Measurements from ENCODE around the gene ZNF136.

The ZNF136 gene

DNA sequence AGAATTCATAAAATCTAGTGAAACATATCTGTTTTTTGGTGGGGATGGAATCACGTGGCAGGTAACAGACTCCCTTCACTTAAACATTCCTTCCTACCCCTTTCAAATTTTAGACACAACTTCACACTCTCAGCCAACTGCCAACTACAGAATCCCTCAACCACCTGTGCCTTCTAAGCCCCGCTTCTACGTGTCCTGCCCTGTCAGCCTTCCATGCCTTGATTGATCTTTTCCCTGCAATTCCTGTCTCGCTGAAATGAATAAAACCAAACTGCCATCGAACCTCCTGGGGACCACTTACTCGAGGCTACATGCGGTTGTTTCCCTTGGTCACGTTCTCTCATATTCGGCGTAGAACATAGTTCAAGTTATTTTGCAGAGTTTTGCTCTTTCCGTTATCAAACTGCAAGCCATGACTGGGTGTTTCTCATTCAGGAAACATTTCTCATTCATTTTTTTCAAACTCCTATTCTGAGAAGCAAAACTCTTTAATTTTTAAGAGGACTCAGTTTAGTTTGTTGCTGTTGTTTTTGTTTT is 7.5 kb upstream of the ZNF136 start:
- peaks cover 41% of the 10 kb centered on the region for H3K9me3 ChIP-seq (ENCODE audit: low read length)
- H3K4me1 ChIP-seq (ENCODE audit: insufficient read depth, low read length) = peaks cover 14% of the 10 kb centered on the region
- peaks cover 45% of the 10 kb centered on the region for H3K36me3 ChIP-seq (ENCODE audit: insufficient read depth, low read length)
- peak overlapping the region; percentile 72 for H3K4me3 ChIP-seq (ENCODE audit: low read length)
- H3K27me3 ChIP-seq (ENCODE audit: insufficient read depth, low read length) = no peaks in the 10 kb centered on the region
- no peak overlapping the region for H2AFZ ChIP-seq (ENCODE audit: low read depth, low read length)

- peaks cover 32% of the 10 kb centered on the region for H3K9me3 ChIP-seq (ENCODE audit: low read length)
- peaks cover 14% of the 10 kb centered on the region for H3K4me1 ChIP-seq (ENCODE audit: insufficient read depth, low read length)
- H3K27me3 ChIP-seq (ENCODE audit: insufficient read depth, low read length) = no peaks in the 10 kb centered on the region
- peak within 1 kb of the TSS; percentile 29 for H2AFZ ChIP-seq (ENCODE audit: low read depth, low read length)
- H3K36me3 ChIP-seq (ENCODE audit: insufficient read depth, low read length) = peaks cover 37% of the 10 kb centered on the region
- H3K4me3 ChIP-seq (ENCODE audit: low read length) = peak within 1 kb of the TSS; percentile 72
Measured at GRCh38 chr19:12156223-12157058, 6.5 kb upstream of the ZNF136 start, which contains the start of gene ZNF625. Gene ZNF625, minus strand, starts transcription at chr19:12156734. Its CDS starts 176 bp downstream, at chr19:12156558.

- peaks cover 9% of the 10 kb centered on the region for H3K36me3 ChIP-seq (ENCODE audit: insufficient read depth, low read length)
- no peaks in the 10 kb centered on the region for H3K27me3 ChIP-seq (ENCODE audit: insufficient read depth, low read length)
- no peak overlapping the region for H3K4me3 ChIP-seq (ENCODE audit: low read length)
- no peak overlapping the region for H2AFZ ChIP-seq (ENCODE audit: low read depth, low read length)
- H3K4me1 ChIP-seq (ENCODE audit: insufficient read depth, low read length) = peaks cover 19% of the 10 kb centered on the region
- peaks cover 2% of the 10 kb centered on the region for H3K9me3 ChIP-seq (ENCODE audit: low read length)
Measured at GRCh38 chr19:12159773-12160414, 3.0 kb upstream of the ZNF136 start.

- Histone ChIP-seq H3K27me3 (ENCODE audit: insufficient read depth, low read length) (no peaks in the 10 kb centered on the region), H3K4me1 (ENCODE audit: insufficient read depth, low read length) (peaks cover 8% of the 10 kb centered on the region), H3K9me3 (ENCODE audit: low read length) (peaks cover 3% of the 10 kb centered on the region), H2AFZ (ENCODE audit: low read depth, low read length) (peak overlapping the region; percentile 28), H3K4me3 (ENCODE audit: low read length) (peak overlapping the region; percentile 78), H3K36me3 (ENCODE audit: insufficient read depth, low read length) (peaks cover 7% of the 10 kb centered on the region)
Measured at GRCh38 chr19:12162513-12162881, 399 bp upstream of the ZNF136 start.

- Histone ChIP-seq H3K9me3 (ENCODE audit: low read length) (peaks cover 6% of the 10 kb centered on the region), H3K4me1 (ENCODE audit: insufficient read depth, low read length) (peaks cover 8% of the 10 kb centered on the region), H3K4me3 (ENCODE audit: low read length) (peak overlapping the region; percentile 78), H3K27me3 (ENCODE audit: insufficient read depth, low read length) (no peaks in the 10 kb centered on the region), H3K36me3 (ENCODE audit: insufficient read depth, low read length) (peaks cover 9% of the 10 kb centered on the region), H2AFZ (ENCODE audit: low read depth, low read length) (peak overlapping the region; percentile 28)
Measured at GRCh38 chr19:12163826-12164225, 930 bp downstream of the ZNF136 start.

- no peak overlapping the region for H2AFZ ChIP-seq (ENCODE audit: low read depth, low read length)
- peaks cover 25% of the 10 kb centered on the region for H3K36me3 ChIP-seq (ENCODE audit: insufficient read depth, low read length)
- H3K4me1 ChIP-seq (ENCODE audit: insufficient read depth, low read length) = peaks cover 8% of the 10 kb centered on the region
- peaks cover 14% of the 10 kb centered on the region for H3K9me3 ChIP-seq (ENCODE audit: low read length)
- H3K4me3 ChIP-seq (ENCODE audit: low read length) = no peak overlapping the region
- H3K27me3 ChIP-seq (ENCODE audit: insufficient read depth, low read length) = no peaks in the 10 kb centered on the region
Measured at GRCh38 chr19:12166626-12167025, 3.7 kb downstream of the ZNF136 start.

DNA sequence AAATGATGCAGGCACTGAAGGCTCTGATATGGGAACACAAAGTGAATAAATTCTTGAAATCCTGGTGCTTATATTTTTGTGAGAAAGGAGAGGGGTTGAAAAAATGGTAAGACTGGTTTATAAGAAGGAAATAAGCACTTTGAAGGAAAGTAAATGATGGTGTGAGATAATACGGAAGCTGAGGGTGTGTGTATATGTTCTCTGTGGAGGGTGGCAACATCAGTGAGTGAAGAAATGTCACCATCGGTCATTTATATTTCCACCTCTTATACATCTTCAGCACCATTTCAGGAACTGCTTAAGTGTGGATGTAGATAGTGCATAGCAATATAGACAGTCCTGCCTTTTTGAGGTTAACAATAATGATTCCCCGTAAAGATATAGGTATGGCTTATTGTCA is 17.5 kb downstream of the ZNF136 start:
- Histone ChIP-seq H3K9me3 (ENCODE audit: low read length) (peaks cover 49% of the 10 kb centered on the region), H3K36me3 (ENCODE audit: insufficient read depth, low read length) (peaks cover 22% of the 10 kb centered on the region), H2AFZ (ENCODE audit: low read depth, low read length) (no peak overlapping the region), H3K27me3 (ENCODE audit: insufficient read depth, low read length) (no peaks in the 10 kb centered on the region), H3K4me1 (ENCODE audit: insufficient read depth, low read length) (no peaks in the 10 kb centered on the region), H3K4me3 (ENCODE audit: low read length) (no peak overlapping the region)

DNA sequence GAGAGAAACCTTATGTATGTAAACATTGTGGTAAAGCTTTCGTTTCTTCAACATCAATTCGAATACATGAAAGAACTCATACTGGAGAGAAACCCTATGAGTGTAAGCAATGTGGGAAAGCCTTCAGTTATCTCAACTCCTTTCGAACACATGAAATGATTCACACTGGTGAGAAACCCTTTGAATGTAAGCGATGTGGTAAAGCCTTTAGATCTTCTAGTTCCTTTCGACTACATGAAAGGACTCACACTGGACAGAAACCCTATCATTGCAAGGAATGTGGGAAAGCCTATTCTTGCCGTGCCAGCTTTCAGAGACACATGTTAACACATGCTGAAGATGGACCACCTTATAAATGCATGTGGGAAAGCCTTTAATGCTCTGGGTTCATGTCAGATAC is 24.7 kb downstream of the ZNF136 start:
- Histone ChIP-seq H2AFZ (ENCODE audit: low read depth, low read length) (no peak overlapping the region), H3K4me3 (ENCODE audit: low read length) (no peak overlapping the region), H3K9me3 (ENCODE audit: low read length) (peaks cover 77% of the 10 kb centered on the region)

DNA sequence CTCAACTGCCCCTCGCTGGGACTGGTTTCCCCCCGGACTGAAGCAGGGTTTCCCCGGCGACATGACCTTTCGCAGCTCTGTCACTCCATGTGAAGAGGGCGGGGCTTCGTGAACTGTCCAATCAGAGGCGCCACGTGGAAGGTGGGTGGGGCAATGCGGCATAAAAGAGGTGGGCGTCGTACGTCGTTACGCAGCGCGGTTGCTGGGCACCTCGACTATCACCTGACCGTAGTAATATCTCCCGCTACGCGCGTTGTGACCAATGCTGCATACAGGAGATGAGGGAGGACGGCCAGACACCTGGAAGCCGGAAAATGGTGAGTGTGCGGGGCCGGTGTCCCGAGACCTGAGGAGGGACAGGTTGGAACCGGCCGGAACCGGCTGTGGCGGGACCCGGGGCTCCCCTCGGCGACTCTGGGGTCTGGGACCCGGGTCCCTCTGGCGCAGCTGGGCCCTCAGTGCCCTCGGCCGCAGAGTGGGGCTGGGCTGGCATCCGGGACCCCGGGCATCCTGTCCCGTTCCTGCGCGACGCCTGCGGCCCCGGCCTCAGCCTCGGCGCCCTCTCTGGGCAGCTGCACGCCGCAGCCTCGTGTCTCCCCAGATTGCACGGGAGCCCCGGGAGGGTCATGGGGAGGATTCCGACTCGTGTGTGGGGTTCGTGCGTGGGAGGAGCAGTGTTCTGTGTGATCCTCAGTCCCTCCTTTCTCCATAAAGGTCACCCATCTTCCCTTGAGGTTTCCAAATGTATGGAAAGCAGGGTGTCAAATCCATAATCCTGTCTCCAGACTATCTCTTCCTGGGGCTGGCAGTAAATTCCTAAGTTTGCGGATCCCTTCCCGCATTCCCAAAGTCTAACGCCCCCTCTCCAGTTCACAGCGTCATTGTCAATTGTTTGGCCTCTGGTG is 32.2 kb downstream of the ZNF136 start:
- Histone ChIP-seq H2AFZ (ENCODE audit: low read depth, low read length) (no peak overlapping the region), H3K9me3 (ENCODE audit: low read length) (peaks cover 45% of the 10 kb centered on the region), H3K36me3 (ENCODE audit: insufficient read depth, low read length) (peaks cover 18% of the 10 kb centered on the region), H3K4me1 (ENCODE audit: insufficient read depth, low read length) (no peaks in the 10 kb centered on the region), H3K4me3 (ENCODE audit: low read length) (peak overlapping the region; percentile 41), H3K27me3 (ENCODE audit: insufficient read depth, low read length) (no peaks in the 10 kb centered on the region)

More for the DNA sequence above, 24.7 kb downstream of the ZNF136 start:
- no peaks in the 10 kb centered on the region for H3K4me1 ChIP-seq (ENCODE audit: insufficient read depth, low read length)
- no peaks in the 10 kb centered on the region for H3K27me3 ChIP-seq (ENCODE audit: insufficient read depth, low read length)
- H3K36me3 ChIP-seq (ENCODE audit: insufficient read depth, low read length) = peaks cover 70% of the 10 kb centered on the region

GRCh38 chr19:12198136-12198535 is 35.2 kb downstream of the ZNF136 start:
- Histone ChIP-seq H3K4me3 (ENCODE audit: low read length) (no peak overlapping the region), H3K4me1 (ENCODE audit: insufficient read depth, low read length) (no peaks in the 10 kb centered on the region), H3K36me3 (ENCODE audit: insufficient read depth, low read length) (peaks cover 3% of the 10 kb centered on the region), H3K27me3 (ENCODE audit: insufficient read depth, low read length) (no peaks in the 10 kb centered on the region), H3K9me3 (ENCODE audit: low read length) (peaks cover 38% of the 10 kb centered on the region), H2AFZ (ENCODE audit: low read depth, low read length) (no peak overlapping the region)

DNA sequence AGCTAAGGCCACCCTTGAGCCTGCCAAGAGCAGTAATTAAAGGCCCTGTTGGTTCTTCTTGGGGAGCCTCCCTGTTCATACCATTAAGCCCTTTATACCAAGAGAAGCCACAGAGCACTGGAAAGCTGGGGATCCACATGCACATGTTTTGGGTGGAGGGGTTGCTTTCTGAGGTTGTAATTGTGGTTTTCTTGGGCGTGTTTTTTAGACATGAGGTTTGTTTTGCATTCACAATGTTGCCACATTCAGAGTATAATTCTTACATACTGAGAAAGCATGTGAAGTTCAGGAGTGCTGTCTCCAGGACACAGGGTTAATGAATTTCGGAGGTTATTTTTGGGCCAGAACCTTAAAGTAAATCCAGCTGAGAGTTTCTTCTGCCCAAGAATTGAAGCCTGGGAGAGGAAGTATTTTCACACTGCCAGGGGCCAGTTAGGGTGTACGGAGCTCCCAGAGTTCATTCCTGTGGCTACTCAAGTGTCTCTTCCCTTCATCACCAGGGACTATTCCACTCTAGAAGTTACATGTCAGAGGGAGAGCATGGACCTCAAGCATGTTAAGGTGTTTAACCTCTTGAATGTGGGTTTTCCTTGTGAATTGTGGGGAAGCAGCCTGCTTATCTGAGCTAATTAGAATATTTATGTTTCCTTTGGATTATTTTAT is 37.0 kb downstream of the ZNF136 start:
- no peaks in the 10 kb centered on the region for H3K4me1 ChIP-seq (ENCODE audit: insufficient read depth, low read length)
- H3K27me3 ChIP-seq (ENCODE audit: insufficient read depth, low read length) = no peaks in the 10 kb centered on the region
- H3K9me3 ChIP-seq (ENCODE audit: low read length) = peaks cover 29% of the 10 kb centered on the region
- H3K36me3 ChIP-seq (ENCODE audit: insufficient read depth, low read length) = no peaks in the 10 kb centered on the region
- H2AFZ ChIP-seq (ENCODE audit: low read depth, low read length) = no peak overlapping the region
- no peak overlapping the region for H3K4me3 ChIP-seq (ENCODE audit: low read length)

- H3K36me3 ChIP-seq (ENCODE audit: insufficient read depth, low read length) = no peaks in the 10 kb centered on the region
- H3K9me3 ChIP-seq (ENCODE audit: low read length) = peaks cover 23% of the 10 kb centered on the region
- H2AFZ ChIP-seq (ENCODE audit: low read depth, low read length) = no peak overlapping the region
- no peak overlapping the region for H3K4me3 ChIP-seq (ENCODE audit: low read length)
- no peaks in the 10 kb centered on the region for H3K4me1 ChIP-seq (ENCODE audit: insufficient read depth, low read length)
- H3K27me3 ChIP-seq (ENCODE audit: insufficient read depth, low read length) = no peaks in the 10 kb centered on the region
Measured at GRCh38 chr19:12202250-12202649, 39.4 kb downstream of the ZNF136 start.

Data from neuron (in vitro differentiated cells).